ENCODE measurements around the gene HIPK3. TPM values are rescaled to one million over a fixed set of nuclear protein-coding genes. Genes with fewer than 3 reads are reported as not detected.

Gene HIPK3
- total and polyA plus RNA-seq, 2 donors (not counting 3 experiments of a cell fraction or from before 2014, with no cell fraction given): 13.3 to 36.1 TPM

- ChIA-PET CTCF (interaction anchor here (0.6 kb wide), 1 partner anchor 245 kb away, joined by 3 read pairs; no protein-coding TSS in a partner anchor), POLR2A (no interaction called here)
- TF ChIP-seq GATA2 (IDR thresholded peaks at IDR 0.05; ENCODE audit: insufficient read depth, insufficient read length, low read depth, low read length) (no peak), FOS (IDR thresholded peaks at IDR 0.05; ENCODE audit: borderline replicate concordance, insufficient read depth, low read length) (no peak), CTCF (IDR thresholded peaks at IDR 0.05; ENCODE audit: extremely low read depth in 1 of 2, insufficient read depth in 1 of 2, low read depth in 1 of 2, low read length in 2 of 2) (no peak), POLR2AphosphoS5 (IDR thresholded peaks at IDR 0.05; ENCODE audit: insufficient read depth, low read depth, low read length) (no peak), JUN (IDR thresholded peaks at IDR 0.05; ENCODE audit: borderline replicate concordance, insufficient read depth, insufficient read length, low read depth) (no peak), POLR2A (IDR thresholded peaks at IDR 0.05; ENCODE audit: low read depth, low read length) (no peak)
- H3K27ac ChIP-seq (ENCODE audit: insufficient read depth, low read depth, low read length): no peak overlapping the region
- no peaks in the 10 kb centered on the region for H3K9me3 ChIP-seq (replicated peaks; ENCODE audit: control insufficient read depth, insufficient read depth, low read length)
- intact Hi-C loops (cut with micrococcal nuclease) (no loop called here), dilution Hi-C loops (cut with MboI; ENCODE audit: extremely low pct_ligation_motif_present, low sequenced_read_pairs) (no loop called here)
- H3K36me3 ChIP-seq (ENCODE audit: control insufficient read depth in 2 of 2, extremely low read depth in 1 of 2, insufficient read depth in 2 of 2, low read length in 2 of 2): peaks cover 0 to 3% of the 10 kb centered on the region in 2 experiments
- H4K20me1 ChIP-seq (replicated peaks; ENCODE audit: control insufficient read depth, extremely low read depth, insufficient read depth, low read length): peaks cover 12% of the 10 kb centered on the region
- no peak overlapping the region for H3K9ac ChIP-seq (replicated peaks; ENCODE audit: extremely low read depth, insufficient read depth, low read length)
- no peaks in the 10 kb centered on the region for H3K27me3 ChIP-seq (ENCODE audit: control insufficient read depth in 2 of 2, insufficient read depth in 2 of 2, low read length in 2 of 2)
- no peak overlapping the region for H3K4me3 ChIP-seq (replicated peaks in 1 of 3; ENCODE audit: insufficient read depth in 1 of 3, low read depth in 1 of 3, low read length in 3 of 3)
- no peaks in the 10 kb centered on the region for H3K9me1 ChIP-seq (replicated peaks; ENCODE audit: control insufficient read depth, extremely low read depth, insufficient read depth, low read length)
- H3K4me1 ChIP-seq (ENCODE audit: control insufficient read depth, extremely low read depth, insufficient read depth, low read length): no peaks in the 10 kb centered on the region
- BruUV-seq (replicated peaks): no TSS peak
- H2AFZ ChIP-seq (ENCODE audit: low read depth, low read length): no peak overlapping the region
- H3K4me2 ChIP-seq (ENCODE audit: insufficient read depth, low read length): no peak overlapping the region
- DNase-seq (ENCODE audit: low read depth, low spot score) (no peak), FAIRE-seq (no peak)
- H3K79me2 ChIP-seq (ENCODE audit: control insufficient read depth, insufficient read depth, low read length): peaks cover 79% of the 10 kb centered on the region
These were observed 24.6 kb downstream of the HIPK3 start for GRCh38 chr11:33281758-33282157.

- no peak for FAIRE-seq
These were observed 27.6 kb downstream of the HIPK3 start for GRCh38 chr11:33284818-33285217.

More at GRCh38 chr11:33284818-33285217, 27.6 kb downstream of the HIPK3 start:
- intact Hi-C loops (cut with micrococcal nuclease) (no loop called here), dilution Hi-C loops (cut with MboI; ENCODE audit: extremely low pct_ligation_motif_present, low sequenced_read_pairs) (no loop called here)
- BruUV-seq (replicated peaks): no TSS peak
- H4K20me1 ChIP-seq (replicated peaks; ENCODE audit: control insufficient read depth, extremely low read depth, insufficient read depth, low read length): peaks cover 8% of the 10 kb centered on the region
- CTCF ChIA-PET: no interaction called here
- no peaks in the 10 kb centered on the region for H3K4me1 ChIP-seq (ENCODE audit: control insufficient read depth, extremely low read depth, insufficient read depth, low read length)
- no peak overlapping the region for H2AFZ ChIP-seq (ENCODE audit: low read depth, low read length)
- TF ChIP-seq CTCF (IDR thresholded peaks at IDR 0.05; ENCODE audit: extremely low read depth in 1 of 2, insufficient read depth in 1 of 2, low read depth in 1 of 2, low read length in 2 of 2): no peak
- no peak for TF ChIP-seq POLR2A (IDR thresholded peaks at IDR 0.05; ENCODE audit: low read depth, low read length)
- TF ChIP-seq EZH2 (IDR thresholded peaks at IDR 0.05; ENCODE audit: borderline replicate concordance, low read depth, low read length, severe bottlenecking): no peak
- TF ChIP-seq JUN (IDR thresholded peaks at IDR 0.05; ENCODE audit: borderline replicate concordance, insufficient read depth, insufficient read length, low read depth): no peak
- TF ChIP-seq MAX (IDR thresholded peaks at IDR 0.05; ENCODE audit: insufficient read depth, insufficient read length): no peak
- TF ChIP-seq MYC (IDR thresholded peaks at IDR 0.05; ENCODE audit: low read depth, low read length): no peak
- TF ChIP-seq POLR2AphosphoS5 (IDR thresholded peaks at IDR 0.05; ENCODE audit: insufficient read depth, low read depth, low read length): no peak
- TF ChIP-seq GATA2 (IDR thresholded peaks at IDR 0.05; ENCODE audit: insufficient read depth, insufficient read length, low read depth, low read length): no peak
- TF ChIP-seq FOS (IDR thresholded peaks at IDR 0.05; ENCODE audit: borderline replicate concordance, insufficient read depth, low read length): no peak
- no peak overlapping the region for H3K9ac ChIP-seq (replicated peaks; ENCODE audit: extremely low read depth, insufficient read depth, low read length)
- no peak overlapping the region for H3K4me2 ChIP-seq (ENCODE audit: insufficient read depth, low read length)
- no peaks in the 10 kb centered on the region for H3K9me3 ChIP-seq (replicated peaks; ENCODE audit: control insufficient read depth, insufficient read depth, low read length)
- H3K27me3 ChIP-seq (ENCODE audit: control insufficient read depth in 2 of 2, insufficient read depth in 2 of 2, low read length in 2 of 2): no peaks in the 10 kb centered on the region
- no peak overlapping the region for H3K27ac ChIP-seq (ENCODE audit: insufficient read depth, low read depth, low read length)
- H3K4me3 ChIP-seq (replicated peaks in 1 of 3; ENCODE audit: insufficient read depth in 1 of 3, low read depth in 1 of 3, low read length in 3 of 3): no peak overlapping the region
- DNase-seq (ENCODE audit: low read depth, low spot score): no peak
- H3K9me1 ChIP-seq (replicated peaks; ENCODE audit: control insufficient read depth, extremely low read depth, insufficient read depth, low read length): no peaks in the 10 kb centered on the region
- H3K79me2 ChIP-seq (ENCODE audit: control insufficient read depth, insufficient read depth, low read length): peaks cover 65% of the 10 kb centered on the region
- peaks cover 0 to 4% of the 10 kb centered on the region in 2 experiments for H3K36me3 ChIP-seq (ENCODE audit: control insufficient read depth in 2 of 2, extremely low read depth in 1 of 2, insufficient read depth in 2 of 2, low read length in 2 of 2)
- POLR2A ChIA-PET: interaction anchor here (0.7 kb wide), 1 partner anchor 25 kb away, joined by 3 read pairs; no protein-coding TSS in a partner anchor
